Stimulated activated CD4-positive, alpha-beta T cell treated with anti-CD3 and anti-CD28 coated beads, Interleukin-12 subunit alpha, Interleukin-12 subunit beta, amount 100 ng/mL, for 24 hours (primary cell): ENCODE measurements around the gene SLC30A3.
"Not testable (repeated sequence)": the region's sequence is repeated elsewhere in the genome, so short reads cannot be mapped to it uniquely, and the experiment has no call there.

Experiments used
- DNase-seq, 2 experiments: peaks; one replicate each; pipeline ENCODE4 v3.0.0-alpha.2; 2020; ENCODE audit warnings: low read depth in 2 of 2

The SLC30A3 gene

GRCh38 chr2:27284996-27285395 lies 22.1 kb upstream of the SLC30A3 start:
- no peak for DNase-seq

GRCh38 chr2:27282892-27283291 lies 20.0 kb upstream of the SLC30A3 start:
- DNase-seq: no peak

GRCh38 chr2:27281855-27282559 lies 19.2 kb upstream of the SLC30A3 start, which contains the start of gene TRIM54:
Gene TRIM54 (plus strand): TSS chr2:27282429. CDS start chr2:27282732, 303 bp downstream.
- no peak for DNase-seq

- DNase-seq: no peak
Measured at GRCh38 chr2:27281442-27281841, 18.6 kb upstream of the SLC30A3 start.

- DNase-seq: no peak
Measured at GRCh38 chr2:27280826-27281225, 18.0 kb upstream of the SLC30A3 start.

GRCh38 chr2:27278010-27278409 lies 15.2 kb upstream of the SLC30A3 start:
- no peak for DNase-seq

GRCh38 chr2:27275211-27276150 lies 12.6 kb upstream of the SLC30A3 start, which contains the start of gene DNAJC5G:
Gene DNAJC5G (plus strand): TSS chr2:27275433. CDS start chr2:27276729, 1,296 bp downstream.
- no peak for DNase-seq

- not testable (repeated sequence) for DNase-seq
Measured at GRCh38 chr2:27272537-27273522, 10.0 kb upstream of the SLC30A3 start.

GRCh38 chr2:27271631-27272340 lies 8.9 kb upstream of the SLC30A3 start:
- no peak for DNase-seq

- DNase-seq: no peak
Measured at GRCh38 chr2:27270670-27271069, 7.8 kb upstream of the SLC30A3 start.

GRCh38 chr2:27270131-27270530 lies 7.3 kb upstream of the SLC30A3 start:
- no peak for DNase-seq

GRCh38 chr2:27268296-27268695 lies 5.4 kb upstream of the SLC30A3 start:
- not testable (repeated sequence) for DNase-seq

- no peak for DNase-seq
Measured at GRCh38 chr2:27265536-27265870, 2.7 kb upstream of the SLC30A3 start.

GRCh38 chr2:27264753-27265535 lies 2.1 kb upstream of the SLC30A3 start:
- DNase-seq: peak; percentile 29 to 60

- no peak for DNase-seq
Measured at GRCh38 chr2:27264253-27264752, 1.5 kb upstream of the SLC30A3 start.

GRCh38 chr2:27263287-27264252 lies 723 bp upstream of the SLC30A3 start:
- no peak for DNase-seq

- DNase-seq: no peak
Measured at GRCh38 chr2:27261926-27262298, 935 bp downstream of the SLC30A3 start.

GRCh38 chr2:27261241-27261925 lies 1.5 kb downstream of the SLC30A3 start:
- no peak for DNase-seq
